ENCODE measurements around the gene BOLA2B.
"Not testable (repeated sequence)": the region's sequence is repeated elsewhere in the genome, so short reads cannot be mapped to it uniquely, and the experiment has no call there.

BOLA2B gene

GRCh38 chr16:30184096-30184890, 9.2 kb downstream of the BOLA2B start:
- H3K9me3 ChIP-seq (ENCODE audit: control insufficient read depth, low read length), result no peaks in the 10 kb centered on the region
- no peak overlapping the region for H3K27ac ChIP-seq (ENCODE audit: insufficient read depth, low read depth, low read length, poor library complexity, severe bottlenecking)
- peaks cover 28% of the 10 kb centered on the region for H3K27me3 ChIP-seq (ENCODE audit: control insufficient read depth, insufficient read depth, low read length, poor library complexity, severe bottlenecking)
- no peaks in the 10 kb centered on the region for H3K4me1 ChIP-seq (ENCODE audit: control insufficient read depth, insufficient read depth, low read length)
- no peak overlapping the region for H3K4me3 ChIP-seq (ENCODE audit: insufficient read depth, low read depth, low read length)
- 82 to 83% methylated on average over 24 of the region's 24 CpGs for WGBS, 2 experiments
- no peaks in the 10 kb centered on the region for H3K36me3 ChIP-seq (ENCODE audit: control insufficient read depth, insufficient read depth, low read length)

GRCh38 chr16:30183233-30184095, 10.0 kb downstream of the BOLA2B start, which contains the start of gene CORO1A:
Gene CORO1A (plus strand): TSS chr16:30183602. CDS start chr16:30185210, 1,608 bp downstream.
- peaks cover 28% of the 10 kb centered on the region for H3K27me3 ChIP-seq (ENCODE audit: control insufficient read depth, insufficient read depth, low read length, poor library complexity, severe bottlenecking)

GRCh38 chr16:30180741-30181140, 12.7 kb downstream of the BOLA2B start:
- H3K27ac ChIP-seq (ENCODE audit: insufficient read depth, low read depth, low read length, poor library complexity, severe bottlenecking), result no peak overlapping the region
- no peak overlapping the region for H3K4me3 ChIP-seq (ENCODE audit: insufficient read depth, low read depth, low read length)
- no peaks in the 10 kb centered on the region for H3K36me3 ChIP-seq (ENCODE audit: control insufficient read depth, insufficient read depth, low read length)
- 81 to 85% methylated on average over 3 of the region's 3 CpGs for WGBS, 2 experiments
- peaks cover 28% of the 10 kb centered on the region for H3K27me3 ChIP-seq (ENCODE audit: control insufficient read depth, insufficient read depth, low read length, poor library complexity, severe bottlenecking)
- H3K4me1 ChIP-seq (ENCODE audit: control insufficient read depth, insufficient read depth, low read length), result no peaks in the 10 kb centered on the region
- no peaks in the 10 kb centered on the region for H3K9me3 ChIP-seq (ENCODE audit: control insufficient read depth, low read length)

More at GRCh38 chr16:30183233-30184095, 10.0 kb downstream of the BOLA2B start, which contains the start of gene CORO1A:
- H3K36me3 ChIP-seq (ENCODE audit: control insufficient read depth, insufficient read depth, low read length), result no peaks in the 10 kb centered on the region
- no peak within 1 kb of the TSS for H3K27ac ChIP-seq (ENCODE audit: insufficient read depth, low read depth, low read length, poor library complexity, severe bottlenecking)
- H3K9me3 ChIP-seq (ENCODE audit: control insufficient read depth, low read length), result no peaks in the 10 kb centered on the region
- WGBS, 2 experiments, result 5% methylated on average over 81 of the region's 81 CpGs
- peak within 1 kb of the TSS; percentile 49 for H3K4me3 ChIP-seq (ENCODE audit: insufficient read depth, low read depth, low read length)
- H3K4me1 ChIP-seq (ENCODE audit: control insufficient read depth, insufficient read depth, low read length), result no peaks in the 10 kb centered on the region

- H3K27me3 ChIP-seq (ENCODE audit: control insufficient read depth, insufficient read depth, low read length, poor library complexity, severe bottlenecking), result peaks cover 28% of the 10 kb centered on the region
These were observed 13.5 kb downstream of the BOLA2B start for GRCh38 chr16:30179931-30180330.

GRCh38 chr16:30179195-30179594, 14.3 kb downstream of the BOLA2B start:
- Histone ChIP-seq H3K27me3 (ENCODE audit: control insufficient read depth, insufficient read depth, low read length, poor library complexity, severe bottlenecking) (peaks cover 23% of the 10 kb centered on the region), H3K4me3 (ENCODE audit: insufficient read depth, low read depth, low read length) (no peak overlapping the region), H3K9me3 (ENCODE audit: control insufficient read depth, low read length) (no peaks in the 10 kb centered on the region), H3K27ac (ENCODE audit: insufficient read depth, low read depth, low read length, poor library complexity, severe bottlenecking) (no peak overlapping the region), H3K36me3 (ENCODE audit: control insufficient read depth, insufficient read depth, low read length) (no peaks in the 10 kb centered on the region), H3K4me1 (ENCODE audit: control insufficient read depth, insufficient read depth, low read length) (no peaks in the 10 kb centered on the region)
- 89 to 94% methylated on average over 4 of the region's 4 CpGs for WGBS, 2 experiments

More at GRCh38 chr16:30179931-30180330, 13.5 kb downstream of the BOLA2B start:
- Histone ChIP-seq H3K9me3 (ENCODE audit: control insufficient read depth, low read length) (no peaks in the 10 kb centered on the region), H3K27ac (ENCODE audit: insufficient read depth, low read depth, low read length, poor library complexity, severe bottlenecking) (no peak overlapping the region), H3K4me3 (ENCODE audit: insufficient read depth, low read depth, low read length) (no peak overlapping the region), H3K36me3 (ENCODE audit: control insufficient read depth, insufficient read depth, low read length) (no peaks in the 10 kb centered on the region), H3K4me1 (ENCODE audit: control insufficient read depth, insufficient read depth, low read length) (no peaks in the 10 kb centered on the region)
- 90 to 92% methylated on average over 9 of the region's 9 CpGs for WGBS, 2 experiments

- not testable (repeated sequence) for H3K4me3 ChIP-seq (ENCODE audit: insufficient read depth, low read depth, low read length)
These were observed 16.6 kb downstream of the BOLA2B start for GRCh38 chr16:30176876-30177275.

GRCh38 chr16:30173054-30173453, 20.4 kb downstream of the BOLA2B start:
- Histone ChIP-seq H3K9me3 (ENCODE audit: control insufficient read depth, low read length) (no peaks in the 10 kb centered on the region), H3K27ac (ENCODE audit: insufficient read depth, low read depth, low read length, poor library complexity, severe bottlenecking) (no peak overlapping the region), H3K4me3 (ENCODE audit: insufficient read depth, low read depth, low read length) (no peak overlapping the region), H3K4me1 (ENCODE audit: control insufficient read depth, insufficient read depth, low read length) (no peaks in the 10 kb centered on the region), H3K27me3 (ENCODE audit: control insufficient read depth, insufficient read depth, low read length, poor library complexity, severe bottlenecking) (no peaks in the 10 kb centered on the region), H3K36me3 (ENCODE audit: control insufficient read depth, insufficient read depth, low read length) (no peaks in the 10 kb centered on the region)
- WGBS, 2 experiments, result 96 to 100% methylated on average over 3 to 6 of the region's 7 CpGs

More at GRCh38 chr16:30176876-30177275, 16.6 kb downstream of the BOLA2B start:
- not testable (repeated sequence) for H3K4me1 ChIP-seq (ENCODE audit: control insufficient read depth, insufficient read depth, low read length); H3K36me3 ChIP-seq (ENCODE audit: control insufficient read depth, insufficient read depth, low read length); H3K27ac ChIP-seq (ENCODE audit: insufficient read depth, low read depth, low read length, poor library complexity, severe bottlenecking); H3K27me3 ChIP-seq (ENCODE audit: control insufficient read depth, insufficient read depth, low read length, poor library complexity, severe bottlenecking); H3K9me3 ChIP-seq (ENCODE audit: control insufficient read depth, low read length)
- 85 to 92% methylated on average over 6 of the region's 6 CpGs for WGBS, 2 experiments

GRCh38 chr16:30170145-30170544, 23.3 kb downstream of the BOLA2B start:
- H3K9me3 ChIP-seq (ENCODE audit: control insufficient read depth, low read length); H3K36me3 ChIP-seq (ENCODE audit: control insufficient read depth, insufficient read depth, low read length); H3K4me1 ChIP-seq (ENCODE audit: control insufficient read depth, insufficient read depth, low read length); H3K4me3 ChIP-seq (ENCODE audit: insufficient read depth, low read depth, low read length); H3K27me3 ChIP-seq (ENCODE audit: control insufficient read depth, insufficient read depth, low read length, poor library complexity, severe bottlenecking); H3K27ac ChIP-seq (ENCODE audit: insufficient read depth, low read depth, low read length, poor library complexity, severe bottlenecking): not testable (repeated sequence)
- 96% methylated on average over 10 to 12 of the region's 31 CpGs for WGBS, 2 experiments

- not testable (repeated sequence) for H3K27ac ChIP-seq (ENCODE audit: insufficient read depth, low read depth, low read length, poor library complexity, severe bottlenecking); H3K4me1 ChIP-seq (ENCODE audit: control insufficient read depth, insufficient read depth, low read length); H3K36me3 ChIP-seq (ENCODE audit: control insufficient read depth, insufficient read depth, low read length); H3K4me3 ChIP-seq (ENCODE audit: insufficient read depth, low read depth, low read length); H3K9me3 ChIP-seq (ENCODE audit: control insufficient read depth, low read length); H3K27me3 ChIP-seq (ENCODE audit: control insufficient read depth, insufficient read depth, low read length, poor library complexity, severe bottlenecking)
- whole genome bisulfite sequencing, 2 experiments, result 97 to 99% methylated on average over 21 to 26 of the region's 38 CpGs
These were observed 24.1 kb downstream of the BOLA2B start for GRCh38 chr16:30169416-30169815.

- H3K27me3 ChIP-seq (ENCODE audit: control insufficient read depth, insufficient read depth, low read length, poor library complexity, severe bottlenecking); H3K9me3 ChIP-seq (ENCODE audit: control insufficient read depth, low read length); H3K27ac ChIP-seq (ENCODE audit: insufficient read depth, low read depth, low read length, poor library complexity, severe bottlenecking); H3K36me3 ChIP-seq (ENCODE audit: control insufficient read depth, insufficient read depth, low read length); H3K4me3 ChIP-seq (ENCODE audit: insufficient read depth, low read depth, low read length); H3K4me1 ChIP-seq (ENCODE audit: control insufficient read depth, insufficient read depth, low read length): not testable (repeated sequence)
- WGBS, 2 experiments, result 88 to 94% methylated on average over 10 to 16 of the region's 29 CpGs
These were observed 24.7 kb downstream of the BOLA2B start for GRCh38 chr16:30168746-30169145.
